CD4-positive, alpha-beta T cell (primary cell): ENCODE measurements around the gene PHEX. TPM values are rescaled to one million over a fixed set of nuclear protein-coding genes. Genes with fewer than 3 reads are reported as not detected.

Source experiments
- ATAC-seq: fragments of 200-7000 bp; cut with Tn5 transposase; one replicate; pipeline ENCODE4 v1.10.0; 2022; ENCODE audit warnings: mild to moderate bottlenecking; ENCODE audit not compliant: poor library complexity
- CTCF ChIA-PET: fragments of 350-600 bp; sonication (Branson Sonifier 250); formaldehyde crosslinking; loops from one replicate; lab custom pipeline; 2021; ENCODE audit warnings: antibody characterized with exemption, inconsistent platforms; lab: Charles Lee
- POLR2A ChIA-PET: fragments of 350-600 bp; sonication (Branson Sonifier 250); formaldehyde crosslinking; loops from one replicate; lab custom pipeline; 2021; ENCODE audit warnings: antibody characterized with exemption, inconsistent platforms; lab: Charles Lee
- DNase-seq, 14 experiments: peaks; one replicate each; pipeline ENCODE4 v3.0.0-alpha.2; 2013 to 2020; ENCODE audit warnings: mixed read lengths in 2 of 14
- H3K27ac ChIP-seq, 2 donors: one replicate each; pipeline versions ENCODE4 v1.5.1 to v1.7.0; 2013; ENCODE audit warnings: low read length in 2 of 2, low read depth in 1 of 2, mild to moderate bottlenecking in 1 of 2
- H3K27me3 ChIP-seq, 2 experiments: 1 replicate in 1 of 2; 2 replicates in 1 of 2; pipeline versions ENCODE4 v1.6.1 to v1.7.0; 2013; ENCODE audit warnings: low read length in 2 of 2, control low read depth in 1 of 2, mild to moderate bottlenecking in 1 of 2, moderate library complexity in 1 of 2; ENCODE audit not compliant: insufficient read depth in 2 of 2, control insufficient read depth in 1 of 2
- H3K36me3 ChIP-seq: one replicate; pipeline ENCODE4 v1.6.1; 2013; ENCODE audit warnings: low read length, control low read depth; ENCODE audit not compliant: insufficient read depth
- H3K4me1 ChIP-seq: one replicate; pipeline ENCODE4 v1.6.1; 2013; ENCODE audit warnings: low read length, control low read depth; ENCODE audit not compliant: insufficient read depth
- H3K4me3 ChIP-seq: one replicate; pipeline ENCODE4 v1.5.1; 2013; ENCODE audit warnings: mild to moderate bottlenecking, low read length, moderate library complexity
- H3K9me3 ChIP-seq, 2 experiments: 1 replicate in 1 of 2; 2 replicates in 1 of 2; pipeline versions ENCODE4 v1.6.1 to v1.7.0; 2013; ENCODE audit warnings: low read length in 2 of 2, mild to moderate bottlenecking in 2 of 2, control low read depth in 1 of 2, moderate library complexity in 1 of 2; ENCODE audit not compliant: control insufficient read depth in 1 of 2, insufficient read depth in 1 of 2
- H3K27ac Mint-ChIP-seq: one replicate; pipeline ENCODE4 v1.8.0; 2020; ENCODE audit warnings: mixed read lengths
- H3K27me3 Mint-ChIP-seq: one replicate; pipeline ENCODE4 v1.8.0; 2021; ENCODE audit warnings: mixed read lengths
- H3K36me3 Mint-ChIP-seq: one replicate; pipeline ENCODE4 v1.8.0; 2021; ENCODE audit warnings: low read depth, mixed read lengths
- H3K4me1 Mint-ChIP-seq: one replicate; pipeline ENCODE4 v1.8.0; 2021; ENCODE audit warnings: low read depth, mixed read lengths
- H3K4me3 Mint-ChIP-seq: one replicate; pipeline ENCODE4 v1.8.0; 2020; ENCODE audit warnings: mild to moderate bottlenecking, mixed read lengths
- H3K9me3 Mint-ChIP-seq: one replicate; pipeline ENCODE4 v1.8.0; 2020; ENCODE audit warnings: mixed read lengths
- CTCF ChIP-seq: fragments of 200-600 bp; IDR thresholded peaks from one replicate; pipeline ENCODE4 v1.8.0; 2022; ENCODE audit warnings: antibody characterized with exemption, mild to moderate bottlenecking
- intact Hi-C, 2 experiments: fragments of 100-400 bp; cut with DNase I in 1 of 2; cut with micrococcal nuclease in 1 of 2; formaldehyde crosslinking; loops; one replicate each; pipeline versions ENCODE4 v1.15.1 to v1.9.0; 2023 to 2025; cut with DNase I, micrococcal nuclease
- total RNA-seq, 174 experiments: library from RNA in 2 of 174; stranded (reverse) in 2 of 174; gene quantifications; one replicate each; pipeline ENCODE4 v1.2.3 and lab custom pipeline; 2021 to 2026

The PHEX gene
- total RNA-seq, 2 experiments from 2014 or later, result 0.08 to 0.14 TPM

GRCh38 chrX:22141047-22141730 lies 109.1 kb downstream of the PHEX start:
- Mint-ChIP-seq H3K9me3 (no peaks in the 10 kb centered on the region), H3K36me3 (no peaks in the 10 kb centered on the region), H3K27me3 (no peaks in the 10 kb centered on the region), H3K27ac (no peak overlapping the region), H3K4me3 (no peak overlapping the region), H3K4me1 (peaks cover 7% of the 10 kb centered on the region)
- POLR2A ChIA-PET, result no interaction called here
- Histone ChIP-seq H3K27me3 (no peaks in the 10 kb centered on the region), H3K36me3 (no peaks in the 10 kb centered on the region), H3K9me3 (no peaks in the 10 kb centered on the region), H3K4me1 (peaks cover 3% of the 10 kb centered on the region), H3K4me3 (no peak overlapping the region), H3K27ac (no peak overlapping the region)
- CTCF ChIA-PET, result no interaction called here
- ATAC-seq (no peak), DNase-seq (no peak)
- no peak for TF ChIP-seq CTCF
- intact Hi-C loops, result no loop called here

GRCh38 chrX:22147214-22147613 lies 115.1 kb downstream of the PHEX start:
- Histone ChIP-seq H3K36me3 (no peaks in the 10 kb centered on the region), H3K4me3 (no peak overlapping the region), H3K9me3 (no peaks in the 10 kb centered on the region), H3K27me3 (no peaks in the 10 kb centered on the region), H3K27ac (no peak overlapping the region), H3K4me1 (no peaks in the 10 kb centered on the region)
- ChIA-PET POLR2A (interaction anchor here (0.8 kb wide), 1 partner anchor 20 kb away, joined by 3 read pairs; no protein-coding TSS in a partner anchor), CTCF (no interaction called here)
- Mint-ChIP-seq H3K36me3 (no peaks in the 10 kb centered on the region), H3K27ac (no peak overlapping the region), H3K4me1 (no peaks in the 10 kb centered on the region), H3K27me3 (no peaks in the 10 kb centered on the region), H3K4me3 (no peak overlapping the region), H3K9me3 (no peaks in the 10 kb centered on the region)
- ATAC-seq (no peak), DNase-seq (no peak)
- no peak for TF ChIP-seq CTCF
- intact Hi-C loops, result no loop called here

GRCh38 chrX:22147942-22148341 lies 115.8 kb downstream of the PHEX start:
- Histone ChIP-seq H3K9me3 (no peaks in the 10 kb centered on the region), H3K4me1 (no peaks in the 10 kb centered on the region), H3K27me3 (no peaks in the 10 kb centered on the region), H3K4me3 (no peak overlapping the region), H3K27ac (no peak overlapping the region), H3K36me3 (no peaks in the 10 kb centered on the region)
- Mint-ChIP-seq H3K9me3 (no peaks in the 10 kb centered on the region), H3K27me3 (no peaks in the 10 kb centered on the region), H3K36me3 (no peaks in the 10 kb centered on the region), H3K4me1 (no peaks in the 10 kb centered on the region), H3K4me3 (no peak overlapping the region), H3K27ac (no peak overlapping the region)
- intact Hi-C loops, result no loop called here
- no peak for ATAC-seq
- ChIA-PET CTCF (no interaction called here), POLR2A (interaction anchor here (0.8 kb wide), 1 partner anchor 20 kb away, joined by 3 read pairs; no protein-coding TSS in a partner anchor)
- no peak for DNase-seq
- no peak for TF ChIP-seq CTCF
